Endothelial cell of umbilical vein (primary cell): Measurements from ENCODE around the gene KIAA1958. TPM values are rescaled to one million over a fixed set of nuclear protein-coding genes. Genes with fewer than 3 reads are reported as not detected.
"Not testable (repeated sequence)": the region's sequence is repeated elsewhere in the genome, so short reads cannot be mapped to it uniquely, and the experiment has no call there.

Experiments
- BruUV-seq: library from RNA; stranded (reverse); fragments of 400-500 nt; replicated peaks from 2 replicates; lab custom pipeline; 2021; lab: Mats Ljungman, UMichigan
- CTCF ChIA-PET: fragments of 300-600, 350-600 bp; sonication (Branson Sonifier 250); formaldehyde crosslinking; loops from one replicate; lab custom pipeline; 2021; ENCODE audit warnings: antibody characterized with exemption, inconsistent platforms; lab: Charles Lee
- POLR2A ChIA-PET: fragments of 300-600, 350-600 bp; sonication (Branson Sonifier 250); formaldehyde crosslinking; loops from one replicate; lab custom pipeline; 2021; ENCODE audit warnings: antibody characterized with exemption, inconsistent platforms; lab: Charles Lee
- DNase-seq: peaks from one replicate; pipeline ENCODE4 v3.0.0-alpha.2; 2011; ENCODE audit warnings: low read depth, low spot score
- FAIRE-seq: peaks from 2 replicates; lab custom pipeline; 2011; peaks lifted over from hg19 to GRCh38; lab: Jason Lieb, UNC
- H2AFZ ChIP-seq: 2 replicates; pipeline ENCODE4 v1.6.0; 2012; ENCODE audit warnings: low read depth, low read length, control low read depth, inconsistent platforms
- H3K27ac ChIP-seq: 2 replicates; pipeline ENCODE4 v1.5.1; 2011; ENCODE audit warnings: low read depth, mild to moderate bottlenecking, control low read depth, low read length, moderate library complexity; ENCODE audit not compliant: insufficient read depth
- H3K27me3 ChIP-seq, 2 experiments: 2 replicates each; pipeline versions ENCODE4 v1.6.0 to v1.6.1; 2011; ENCODE audit warnings: low read length in 2 of 2, mixed read lengths in 1 of 2; ENCODE audit not compliant: control insufficient read depth in 2 of 2, insufficient read depth in 2 of 2
- H3K36me3 ChIP-seq, 2 experiments: 2 replicates in 1 of 2; 3 replicates in 1 of 2; pipeline ENCODE4 v1.5.1; 2011; ENCODE audit warnings: low read length in 2 of 2, mild to moderate bottlenecking in 1 of 2, moderate library complexity in 1 of 2; ENCODE audit not compliant: control insufficient read depth in 2 of 2, insufficient read depth in 2 of 2; ENCODE audit errors: extremely low read depth in 1 of 2
- H3K4me1 ChIP-seq: 3 replicates; pipeline ENCODE4 v1.5.1; 2011; ENCODE audit warnings: mild to moderate bottlenecking, low read length; ENCODE audit not compliant: control insufficient read depth, insufficient read depth; ENCODE audit errors: extremely low read depth
- H3K4me2 ChIP-seq: 2 replicates; pipeline ENCODE4 v1.6.1; 2011; ENCODE audit warnings: low read length, control low read depth, mixed read lengths; ENCODE audit not compliant: insufficient read depth
- H3K4me3 ChIP-seq, 3 experiments: fragments of 200-600 bp in 1 of 3; sonication (generic), shearing (Covaris generic) in 1 of 3; replicated peaks in 1 of 3; 2 replicates each; pipeline ENCODE4 v1.5.1; 2011 to 2016; ENCODE audit warnings: control low read depth in 3 of 3, low read length in 3 of 3, mild to moderate bottlenecking in 2 of 3, inconsistent platforms in 1 of 3, low read depth in 1 of 3, moderate library complexity in 1 of 3; ENCODE audit not compliant: insufficient read depth in 1 of 3
- H3K79me2 ChIP-seq: 2 replicates; pipeline ENCODE4 v1.6.0; 2012; ENCODE audit warnings: low read length, inconsistent platforms; ENCODE audit not compliant: control insufficient read depth, insufficient read depth
- H3K9ac ChIP-seq: replicated peaks from 2 replicates; pipeline ENCODE3; 2011; ENCODE audit warnings: low read length, control low read depth; ENCODE audit not compliant: insufficient read depth; ENCODE audit errors: extremely low read depth
- H3K9me1 ChIP-seq: replicated peaks from 3 replicates; pipeline ENCODE4 v1.6.0; 2011; ENCODE audit warnings: mild to moderate bottlenecking, low read length; ENCODE audit not compliant: control insufficient read depth, insufficient read depth; ENCODE audit errors: extremely low read depth
- H3K9me3 ChIP-seq: replicated peaks from 2 replicates; pipeline ENCODE4 v1.5.1; 2012; ENCODE audit warnings: low read length, inconsistent platforms; ENCODE audit not compliant: control insufficient read depth, insufficient read depth
- H4K20me1 ChIP-seq: replicated peaks from 2 replicates; pipeline ENCODE3; 2011; ENCODE audit warnings: mild to moderate bottlenecking, low read length; ENCODE audit not compliant: control insufficient read depth, insufficient read depth; ENCODE audit errors: extremely low read depth
- EZH2 ChIP-seq: IDR thresholded peaks from 2 replicates; pipeline ENCODE4 v1.6.1; 2012; ENCODE audit warnings: borderline replicate concordance, low read depth, mild to moderate bottlenecking, moderate library complexity, low read length, inconsistent platforms; ENCODE audit not compliant: severe bottlenecking
- FOS ChIP-seq: IDR thresholded peaks from 2 replicates; pipeline ENCODE4 v1.6.1; 2011; ENCODE audit warnings: mild to moderate bottlenecking, low read length, moderate library complexity, borderline replicate concordance; ENCODE audit not compliant: insufficient read depth
- GATA2 ChIP-seq: IDR thresholded peaks from 2 replicates; pipeline ENCODE4 v1.7.0; 2011; ENCODE audit warnings: low read depth, mild to moderate bottlenecking, moderate library complexity, mixed read lengths, low read length; ENCODE audit not compliant: insufficient read length, insufficient read depth
- JUN ChIP-seq: IDR thresholded peaks from 2 replicates; pipeline ENCODE4 v1.6.1; 2011; ENCODE audit warnings: borderline replicate concordance, low read depth; ENCODE audit not compliant: insufficient read length, insufficient read depth
- MYC ChIP-seq: IDR thresholded peaks from one replicate; pipeline ENCODE4 v1.6.1; 2011; ENCODE audit warnings: mild to moderate bottlenecking, low read depth, low read length
- POLR2A ChIP-seq: IDR thresholded peaks from 2 replicates; pipeline ENCODE4 v1.6.1; 2012; ENCODE audit warnings: low read depth, mild to moderate bottlenecking, control low read depth, low read length
- POLR2AphosphoS5 ChIP-seq: IDR thresholded peaks from 2 replicates; pipeline ENCODE4 v1.6.1; 2012; ENCODE audit warnings: low read depth, mild to moderate bottlenecking, control low read depth, low read length, moderate library complexity; ENCODE audit not compliant: insufficient read depth
- dilution Hi-C: fragments of 300-500 bp; cut with MboI; formaldehyde crosslinking; loops from one replicate; pipeline ENCODE4 v1.15.0; 2019; ENCODE audit warnings: low sequenced_read_pairs; ENCODE audit not compliant: extremely low pct_ligation_motif_present
- intact Hi-C: fragments of 100-400 bp; cut with micrococcal nuclease; formaldehyde crosslinking; loops from one replicate; pipeline ENCODE4 v1.10.0; 2022
- polyA plus RNA-seq, 4 experiments: library from polyadenylated mRNA; depleted of rRNA in 3 of 4; stranded (reverse) in 3 of 4; unstranded in 1 of 4; fragments of >200 nt; gene quantifications; 2 replicates each; pipeline versions ENCODE4 v1.2.1 to v1.2.3, GENCODE V29; 2011 to 2012; ENCODE audit warnings: missing spikeins in 1 of 4
- total RNA-seq: library from RNA; stranded (reverse); gene quantifications from 2 replicates; pipeline ENCODE4 v1.2.3, GENCODE V29; 2021
- TF ChIP-seq, protein P1 (sequence below), 2 donors: IDR thresholded peaks; 1 replicate in 1 of 2; 2 replicates in 1 of 2; pipeline ENCODE4 v1.5.1; 2011; ENCODE audit warnings: low read length in 2 of 2, mild to moderate bottlenecking in 2 of 2, moderate library complexity in 2 of 2, control low read depth in 1 of 2, inconsistent platforms in 1 of 2, low read depth in 1 of 2; ENCODE audit not compliant: insufficient read depth in 1 of 2; ENCODE audit errors: extremely low read depth in 1 of 2
- TF ChIP-seq, protein P2 (sequence below): IDR thresholded peaks from 2 replicates; pipeline ENCODE4 v1.6.1; 2011; ENCODE audit not compliant: insufficient read depth, insufficient read length

The KIAA1958 gene
- total and polyA plus RNA-seq, 2 donors (not counting 3 experiments of a cell fraction or from before 2014, with no cell fraction given) = 1.7 to 5.0 TPM

DNA sequence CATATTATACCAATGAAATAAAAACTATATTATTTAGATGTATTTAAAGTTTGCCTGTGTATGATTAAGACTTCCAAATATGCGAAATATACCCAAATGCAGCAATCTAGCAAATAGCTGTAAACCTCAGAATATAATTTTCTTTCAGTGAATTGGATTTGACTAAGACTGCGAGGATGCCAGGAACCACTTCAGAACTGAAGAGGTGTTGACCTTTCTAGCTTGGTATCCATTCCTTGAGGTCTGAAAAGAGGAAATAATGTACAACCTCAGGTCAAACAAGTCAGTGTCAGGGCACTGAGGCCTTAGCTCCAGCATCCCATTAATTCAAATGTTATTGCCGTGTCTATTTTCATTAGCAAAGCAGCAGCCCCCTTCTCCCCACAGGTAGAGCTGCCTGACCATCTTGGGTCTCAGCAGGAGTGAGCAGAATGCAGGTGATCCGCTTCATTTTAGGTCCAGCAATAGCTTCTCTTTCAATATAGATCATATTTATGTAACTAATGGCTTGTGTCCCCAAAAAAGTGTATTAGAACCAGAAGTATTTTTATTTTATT, 100.0 kb downstream of the KIAA1958 start:
- no peaks in the 10 kb centered on the region for H3K9me1 ChIP-seq
- no peaks in the 10 kb centered on the region for H3K4me1 ChIP-seq
- no peak for TF ChIP-seq GATA2
- TF ChIP-seq MYC = no peak
- TF ChIP-seq FOS = no peak
- TF ChIP-seq, protein P1, sequence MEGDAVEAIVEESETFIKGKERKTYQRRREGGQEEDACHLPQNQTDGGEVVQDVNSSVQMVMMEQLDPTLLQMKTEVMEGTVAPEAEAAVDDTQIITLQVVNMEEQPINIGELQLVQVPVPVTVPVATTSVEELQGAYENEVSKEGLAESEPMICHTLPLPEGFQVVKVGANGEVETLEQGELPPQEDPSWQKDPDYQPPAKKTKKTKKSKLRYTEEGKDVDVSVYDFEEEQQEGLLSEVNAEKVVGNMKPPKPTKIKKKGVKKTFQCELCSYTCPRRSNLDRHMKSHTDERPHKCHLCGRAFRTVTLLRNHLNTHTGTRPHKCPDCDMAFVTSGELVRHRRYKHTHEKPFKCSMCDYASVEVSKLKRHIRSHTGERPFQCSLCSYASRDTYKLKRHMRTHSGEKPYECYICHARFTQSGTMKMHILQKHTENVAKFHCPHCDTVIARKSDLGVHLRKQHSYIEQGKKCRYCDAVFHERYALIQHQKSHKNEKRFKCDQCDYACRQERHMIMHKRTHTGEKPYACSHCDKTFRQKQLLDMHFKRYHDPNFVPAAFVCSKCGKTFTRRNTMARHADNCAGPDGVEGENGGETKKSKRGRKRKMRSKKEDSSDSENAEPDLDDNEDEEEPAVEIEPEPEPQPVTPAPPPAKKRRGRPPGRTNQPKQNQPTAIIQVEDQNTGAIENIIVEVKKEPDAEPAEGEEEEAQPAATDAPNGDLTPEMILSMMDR (IDR thresholded peaks at IDR 0.05; ENCODE audit: extremely low read depth in 1 of 2, insufficient read depth in 1 of 2, low read depth in 1 of 2, low read length in 2 of 2) = no peak
- no peak for TF ChIP-seq JUN
- no peak for TF ChIP-seq EZH2
- TF ChIP-seq POLR2A = no peak
- TF ChIP-seq, protein P2, sequence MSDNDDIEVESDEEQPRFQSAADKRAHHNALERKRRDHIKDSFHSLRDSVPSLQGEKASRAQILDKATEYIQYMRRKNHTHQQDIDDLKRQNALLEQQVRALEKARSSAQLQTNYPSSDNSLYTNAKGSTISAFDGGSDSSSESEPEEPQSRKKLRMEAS = no peak
- TF ChIP-seq POLR2AphosphoS5 = no peak
- CTCF ChIA-PET = interaction anchor here (1.2 to 1.7 kb wide), 3 partner anchors 12 to 18 kb away, joined by 3 to 5 read pairs (median 4); no protein-coding TSS in a partner anchor
- no peaks in the 10 kb centered on the region for H3K79me2 ChIP-seq
- H3K27ac ChIP-seq = no peak overlapping the region
- no peak overlapping the region for H3K4me3 ChIP-seq
- no peak overlapping the region for H3K4me2 ChIP-seq
- FAIRE-seq (no peak), DNase-seq (no peak)
- H3K36me3 ChIP-seq = no peaks in the 10 kb centered on the region
- POLR2A ChIA-PET = no interaction called here
- no peaks in the 10 kb centered on the region for H3K27me3 ChIP-seq
- no peaks in the 10 kb centered on the region for H3K9me3 ChIP-seq
- dilution Hi-C loops = no loop called here
- no peaks in the 10 kb centered on the region for H4K20me1 ChIP-seq
- intact Hi-C loops = no loop called here
- H2AFZ ChIP-seq = no peak overlapping the region
- BruUV-seq = no TSS peak
- no peak overlapping the region for H3K9ac ChIP-seq

DNA sequence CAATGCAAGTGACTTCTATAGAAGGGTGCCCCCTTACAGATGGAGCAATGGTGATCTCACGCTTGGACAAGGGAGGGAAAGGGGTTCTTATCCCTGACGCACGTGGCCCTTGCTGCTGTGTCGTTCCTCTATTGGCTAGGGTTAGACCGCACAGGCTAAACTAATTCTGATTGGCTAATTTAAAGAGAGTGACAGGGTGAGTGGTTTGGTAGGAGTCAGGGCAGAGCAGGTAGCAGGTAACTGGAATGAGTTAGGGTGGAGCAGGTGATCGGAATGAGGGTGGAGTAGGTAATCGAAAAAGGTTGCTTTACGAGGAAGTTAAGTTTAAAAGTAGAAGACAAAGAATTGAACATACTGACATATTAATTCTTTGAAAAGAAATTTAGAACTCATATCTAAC, 105.2 kb downstream of the KIAA1958 start:
- H3K36me3 ChIP-seq, POLR2A ChIA-PET, CTCF ChIA-PET, H3K9ac ChIP-seq, H2AFZ ChIP-seq, BruUV-seq, H3K4me1 ChIP-seq, H3K27me3 ChIP-seq, H3K9me1 ChIP-seq, H3K4me3 ChIP-seq, DNase-seq, intact Hi-C loops, H3K27ac ChIP-seq, FAIRE-seq, dilution Hi-C loops, H3K9me3 ChIP-seq, H4K20me1 ChIP-seq, H3K79me2 ChIP-seq, H3K4me2 ChIP-seq: not testable (repeated sequence)
